HUES48 (cell line): ENCODE measurements around the gene PRKAG2.

Experiments
- H3K27ac ChIP-seq: one replicate; pipeline ENCODE4 v1.7.0; 2013; ENCODE audit warnings: low read depth, low read length, inconsistent platforms
- H3K27me3 ChIP-seq: 2 replicates; pipeline ENCODE4 v1.6.1; 2013; ENCODE audit warnings: mild to moderate bottlenecking, low read length; ENCODE audit not compliant: control insufficient read depth, insufficient read depth
- H3K36me3 ChIP-seq: 2 replicates; pipeline ENCODE4 v1.6.1; 2013; ENCODE audit warnings: low read length; ENCODE audit not compliant: control insufficient read depth, insufficient read depth
- H3K4me1 ChIP-seq: 2 replicates; pipeline ENCODE4 v1.6.1; 2013; ENCODE audit warnings: mild to moderate bottlenecking, low read length; ENCODE audit not compliant: control insufficient read depth, insufficient read depth
- H3K4me3 ChIP-seq: 2 replicates; pipeline ENCODE4 v1.5.1; 2013; ENCODE audit warnings: mild to moderate bottlenecking, low read depth, low read length
- H3K9ac ChIP-seq: 2 replicates; pipeline ENCODE4 v1.6.1; 2013; ENCODE audit warnings: mild to moderate bottlenecking, low read depth, low read length, moderate library complexity
- H3K9me3 ChIP-seq: 2 replicates; pipeline ENCODE4 v1.6.1; 2013; ENCODE audit warnings: low read length; ENCODE audit not compliant: control insufficient read depth, insufficient read depth

PRKAG2 gene

DNA sequence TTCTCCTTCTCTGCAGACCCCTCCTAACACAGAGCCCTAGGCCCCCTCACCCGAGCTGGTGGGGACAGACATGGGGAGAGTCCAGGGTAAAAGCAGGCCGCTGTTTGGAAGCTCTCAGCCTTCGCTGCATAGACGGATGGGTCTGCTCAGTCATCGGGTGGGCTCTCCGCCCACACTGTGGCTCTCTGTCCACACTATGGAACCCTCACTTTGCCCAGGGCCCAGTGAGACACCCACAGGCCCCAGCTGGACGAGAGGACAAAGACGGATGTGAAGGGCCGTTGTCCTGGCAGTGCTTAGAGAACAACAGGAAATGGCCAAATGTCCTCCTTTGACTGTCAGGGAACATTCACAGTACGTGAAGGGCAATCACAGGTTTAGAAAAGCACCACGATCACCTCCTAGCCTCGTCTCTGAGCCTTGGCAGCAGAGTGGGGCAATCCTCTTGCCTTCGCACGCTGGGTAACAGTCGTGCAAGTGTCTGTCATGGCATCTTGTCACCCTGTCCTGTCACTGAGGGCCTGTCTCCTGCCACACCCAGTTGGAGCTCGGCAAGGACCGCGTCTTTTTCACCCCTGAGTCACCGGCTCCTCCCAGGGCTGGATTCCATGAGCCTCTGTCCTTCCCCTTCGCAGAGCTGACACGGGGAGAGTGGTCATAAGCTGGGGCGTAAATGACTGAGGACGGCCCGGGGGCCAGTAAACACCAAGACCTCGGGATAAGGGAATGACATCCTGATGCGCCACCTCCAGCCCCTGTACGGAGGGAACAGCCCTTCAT is 80.6 kb downstream of the PRKAG2 start:
- Histone ChIP-seq H3K4me3 (no peak overlapping the region), H3K9me3 (no peaks in the 10 kb centered on the region), H3K9ac (no peak overlapping the region), H3K36me3 (no peaks in the 10 kb centered on the region), H3K27me3 (no peaks in the 10 kb centered on the region), H3K4me1 (no peaks in the 10 kb centered on the region), H3K27ac (no peak overlapping the region)

DNA sequence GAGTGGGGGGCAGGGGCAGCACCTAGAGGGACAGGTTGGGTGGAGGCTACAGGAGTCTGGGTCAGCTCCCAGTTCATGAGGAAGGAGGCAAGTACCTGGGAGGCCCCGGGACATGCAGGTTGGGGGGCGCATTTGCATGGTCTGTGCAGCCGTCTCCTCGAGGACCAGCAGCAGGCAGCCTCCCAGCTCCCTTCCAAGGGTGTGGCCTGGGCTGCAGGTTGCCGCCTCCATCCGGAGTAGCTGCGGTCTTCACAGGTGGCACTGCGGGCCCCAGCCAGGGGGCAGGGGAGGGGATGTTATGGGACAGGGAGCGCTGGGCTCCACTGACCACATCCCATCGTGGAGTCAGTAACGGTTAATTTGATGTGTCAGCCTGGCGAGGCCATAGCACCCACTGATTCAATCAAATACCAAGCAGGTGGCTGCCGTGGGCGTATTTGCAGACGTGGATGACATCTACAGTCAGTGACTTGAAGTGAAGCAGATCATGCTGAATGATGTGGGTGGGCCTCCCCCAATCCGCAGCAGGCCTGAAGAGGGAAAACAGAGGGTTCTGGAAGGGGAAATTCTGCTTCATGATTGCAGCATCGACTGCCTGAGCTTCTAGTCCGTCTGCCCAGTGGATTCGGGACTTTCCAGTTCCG is 81.6 kb downstream of the PRKAG2 start:
- Histone ChIP-seq H3K36me3 (no peaks in the 10 kb centered on the region), H3K9ac (no peak overlapping the region), H3K9me3 (no peaks in the 10 kb centered on the region), H3K27me3 (no peaks in the 10 kb centered on the region), H3K4me1 (no peaks in the 10 kb centered on the region), H3K4me3 (no peak overlapping the region), H3K27ac (no peak overlapping the region)

GRCh38 chr7:151794508-151795167 is 82.3 kb downstream of the PRKAG2 start:
- Histone ChIP-seq H3K27ac (no peak overlapping the region), H3K27me3 (no peaks in the 10 kb centered on the region), H3K36me3 (no peaks in the 10 kb centered on the region), H3K4me3 (no peak overlapping the region), H3K9ac (no peak overlapping the region), H3K4me1 (no peaks in the 10 kb centered on the region), H3K9me3 (no peaks in the 10 kb centered on the region)

DNA sequence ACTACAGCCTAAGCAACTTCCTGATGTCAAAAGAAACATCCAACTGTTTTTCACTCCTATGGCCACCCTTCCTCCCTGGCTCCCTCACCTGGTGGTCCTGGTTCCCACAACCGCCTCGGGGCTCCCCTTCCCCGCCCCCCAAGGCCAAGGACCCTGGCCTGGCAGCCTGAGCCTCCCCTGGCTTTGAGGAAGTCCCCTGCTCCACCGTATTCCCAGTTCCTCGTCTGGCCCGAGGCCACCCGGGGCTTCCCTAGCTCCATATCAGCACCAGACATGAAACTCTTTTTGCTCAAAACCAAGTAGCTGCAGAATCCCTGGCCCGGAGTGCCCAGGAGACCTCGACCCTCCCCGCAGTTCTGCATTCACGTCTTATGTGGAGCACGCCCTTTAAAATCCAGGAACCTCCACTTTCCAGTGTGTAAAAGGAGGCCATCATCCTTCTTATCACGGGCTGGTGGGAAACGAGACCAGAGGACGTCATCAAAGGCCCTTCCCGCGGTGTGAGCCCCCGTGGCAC is 82.9 kb downstream of the PRKAG2 start:
- Histone ChIP-seq H3K9ac (no peak overlapping the region), H3K9me3 (no peaks in the 10 kb centered on the region), H3K27ac (no peak overlapping the region), H3K4me1 (no peaks in the 10 kb centered on the region), H3K36me3 (no peaks in the 10 kb centered on the region), H3K4me3 (no peak overlapping the region), H3K27me3 (no peaks in the 10 kb centered on the region)

DNA sequence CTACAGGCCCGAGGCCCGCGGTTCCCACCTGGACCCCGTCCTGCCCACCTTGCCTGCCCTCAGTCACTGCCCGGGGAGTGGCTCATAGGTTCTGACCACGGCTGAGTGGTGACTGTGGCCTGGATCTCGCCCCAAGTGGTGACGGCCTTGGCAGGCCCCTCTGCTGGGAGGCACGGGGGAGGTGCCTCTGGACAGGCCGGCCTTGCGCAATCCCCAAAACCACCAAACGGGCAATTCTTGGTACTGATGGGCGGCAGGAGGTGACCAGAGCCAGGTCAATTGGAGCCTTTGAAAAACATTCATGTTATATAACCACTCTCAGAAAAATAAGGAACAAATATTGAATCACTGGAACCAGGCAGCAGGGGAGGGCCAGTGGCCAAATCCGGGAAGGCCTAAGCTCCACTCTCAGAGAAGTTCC is 83.4 kb downstream of the PRKAG2 start:
- H3K9ac ChIP-seq, result no peak overlapping the region
- no peaks in the 10 kb centered on the region for H3K9me3 ChIP-seq
- H3K4me1 ChIP-seq, result no peaks in the 10 kb centered on the region
- H3K36me3 ChIP-seq, result no peaks in the 10 kb centered on the region
- H3K4me3 ChIP-seq, result no peak overlapping the region
- H3K27ac ChIP-seq, result no peak overlapping the region
- no peaks in the 10 kb centered on the region for H3K27me3 ChIP-seq

DNA sequence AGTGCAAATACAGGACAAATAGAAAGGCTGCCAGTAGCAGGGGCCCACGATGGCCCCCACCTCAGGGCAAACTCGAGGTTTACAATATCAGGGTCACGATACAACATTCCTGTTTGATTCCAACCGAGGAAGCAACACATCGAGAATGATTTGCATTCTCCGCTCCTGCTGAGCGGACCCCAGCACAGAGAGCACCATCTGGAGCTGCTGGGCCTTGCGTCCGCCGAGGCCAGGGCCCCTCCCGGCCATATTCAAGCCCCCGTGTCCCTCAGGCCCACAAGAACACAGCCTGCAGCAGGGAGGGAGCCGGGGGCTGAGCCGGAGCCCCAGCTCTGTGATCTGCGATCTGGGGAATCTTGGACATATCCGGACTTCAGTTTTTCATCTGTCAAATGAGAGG is 84.3 kb downstream of the PRKAG2 start:
- Histone ChIP-seq H3K27ac (no peak overlapping the region), H3K4me3 (no peak overlapping the region), H3K4me1 (no peaks in the 10 kb centered on the region), H3K9ac (no peak overlapping the region), H3K27me3 (no peaks in the 10 kb centered on the region), H3K9me3 (no peaks in the 10 kb centered on the region), H3K36me3 (no peaks in the 10 kb centered on the region)

GRCh38 chr7:151792086-151792485 is 84.8 kb downstream of the PRKAG2 start:
- H3K36me3 ChIP-seq, result no peaks in the 10 kb centered on the region
- no peaks in the 10 kb centered on the region for H3K27me3 ChIP-seq
- no peak overlapping the region for H3K27ac ChIP-seq
- no peaks in the 10 kb centered on the region for H3K9me3 ChIP-seq
- no peak overlapping the region for H3K4me3 ChIP-seq
- no peak overlapping the region for H3K9ac ChIP-seq
- H3K4me1 ChIP-seq, result no peaks in the 10 kb centered on the region

- H3K4me1 ChIP-seq, result no peaks in the 10 kb centered on the region
- no peak overlapping the region for H3K27ac ChIP-seq
- H3K9ac ChIP-seq, result no peak overlapping the region
- no peaks in the 10 kb centered on the region for H3K9me3 ChIP-seq
- H3K4me3 ChIP-seq, result no peak overlapping the region
- H3K27me3 ChIP-seq, result no peaks in the 10 kb centered on the region
- H3K36me3 ChIP-seq, result no peaks in the 10 kb centered on the region
Measured at GRCh38 chr7:151790830-151791620, 85.9 kb downstream of the PRKAG2 start.

DNA sequence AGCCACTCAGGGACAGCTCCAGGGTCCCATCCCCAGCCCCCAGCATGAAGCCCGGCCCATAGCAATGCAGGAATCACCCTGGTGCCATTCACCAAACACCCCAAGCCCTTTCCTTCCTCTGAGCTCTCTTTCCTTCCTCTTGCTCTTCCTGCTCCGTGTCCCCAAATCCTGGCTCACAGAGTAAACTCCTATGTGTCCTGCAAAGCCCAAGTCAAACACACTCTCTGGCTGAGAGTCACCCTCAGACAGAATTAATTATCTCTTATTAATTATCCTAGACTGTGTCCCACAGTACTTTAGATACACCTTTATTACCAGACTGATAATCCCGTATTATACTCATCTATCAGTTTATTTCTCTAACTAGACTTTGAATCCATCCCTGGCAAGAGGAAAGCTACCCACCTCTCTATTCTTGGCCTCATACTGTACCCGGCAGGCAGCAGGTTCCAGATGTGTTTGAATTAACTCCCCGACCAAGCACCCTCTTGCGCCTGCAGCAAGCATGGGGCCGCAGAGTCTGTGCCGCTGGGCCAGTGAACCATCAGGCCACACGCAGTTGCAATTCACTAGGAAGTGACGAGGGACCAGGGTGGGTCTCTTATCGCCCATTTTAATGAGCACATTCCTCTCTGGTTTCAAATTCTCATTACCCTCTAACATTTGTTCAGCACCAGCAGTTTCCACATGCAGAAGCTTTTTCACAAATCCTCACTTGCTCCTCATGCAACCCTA is 86.7 kb downstream of the PRKAG2 start:
- Histone ChIP-seq H3K27me3 (no peaks in the 10 kb centered on the region), H3K9me3 (no peaks in the 10 kb centered on the region), H3K4me1 (no peaks in the 10 kb centered on the region), H3K36me3 (no peaks in the 10 kb centered on the region), H3K4me3 (no peak overlapping the region), H3K9ac (no peak overlapping the region), H3K27ac (no peak overlapping the region)

GRCh38 chr7:151789380-151789947 is 87.5 kb downstream of the PRKAG2 start:
- H3K4me1 ChIP-seq, result no peaks in the 10 kb centered on the region
- no peaks in the 10 kb centered on the region for H3K9me3 ChIP-seq
- no peaks in the 10 kb centered on the region for H3K27me3 ChIP-seq
- no peaks in the 10 kb centered on the region for H3K36me3 ChIP-seq
- H3K9ac ChIP-seq, result no peak overlapping the region
- no peak overlapping the region for H3K27ac ChIP-seq
- H3K4me3 ChIP-seq, result no peak overlapping the region
